Glomerular endothelial cell (primary cell): ENCODE results near the gene GLIS1. TPM values are rescaled to one million over a fixed set of nuclear protein-coding genes. Genes with fewer than 3 reads are reported as not detected.
"Not testable (repeated sequence)": the region's sequence is repeated elsewhere in the genome, so short reads cannot be mapped to it uniquely, and the experiment has no call there.

Experiments used
- DNase-seq: peaks from one replicate; pipeline ENCODE4 v3.0.0-alpha.2; 2011; ENCODE audit warnings: low read depth, low spot score; ENCODE audit errors: extremely low read depth
- total RNA-seq: library from RNA; depleted of rRNA; stranded (reverse); fragments of >200 nt; gene quantifications from 2 replicates; pipeline ENCODE4 v1.2.3, GENCODE V29; 2015

Gene GLIS1
- total RNA-seq, 1 donor from 2014 or later = 1.6 TPM

GRCh38 chr1:53572065-53572814, 166.7 kb downstream of the GLIS1 start:
- no peak for DNase-seq

DNA sequence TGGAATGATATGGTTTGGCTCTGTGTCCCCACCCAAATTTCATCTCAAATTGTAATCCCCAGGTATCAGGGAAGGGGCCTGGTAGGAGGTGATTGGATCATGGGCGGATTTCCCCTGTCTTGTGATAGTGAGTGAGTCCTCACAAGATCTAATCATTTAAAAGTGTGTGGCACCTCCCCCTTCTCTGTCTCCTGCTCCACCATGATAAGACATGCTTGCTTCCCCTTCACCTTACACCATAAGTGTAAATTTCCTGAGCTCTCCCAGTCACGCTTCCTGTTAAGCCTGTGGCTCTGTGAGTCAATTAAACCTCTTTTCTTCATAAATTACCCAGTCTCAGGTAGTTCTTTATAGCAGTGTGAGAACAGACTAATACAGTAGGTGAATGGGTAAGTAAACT, 170.4 kb downstream of the GLIS1 start:
- no peak for DNase-seq

DNA sequence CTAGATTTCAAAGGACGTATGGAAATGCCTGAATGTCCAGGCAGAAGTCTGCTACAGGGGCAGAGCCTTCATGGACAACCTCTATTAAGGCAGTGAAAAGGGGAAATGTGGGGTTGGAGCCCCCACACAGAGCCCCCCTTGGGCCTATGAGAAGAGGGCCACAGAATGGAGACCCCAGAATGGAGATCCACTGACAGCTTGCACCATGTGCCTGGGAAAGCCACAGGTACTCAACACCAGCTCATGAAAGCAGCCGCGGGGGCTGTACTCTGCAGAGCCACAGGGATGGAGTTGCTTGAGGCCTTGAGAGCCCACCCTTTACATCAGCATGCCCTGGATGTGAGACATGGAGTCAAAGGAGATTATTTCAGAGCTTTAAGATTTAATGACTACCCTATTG, 171.1 kb downstream of the GLIS1 start:
- DNase-seq = no peak

- no peak for DNase-seq
Measured at GRCh38 chr1:53567450-53567849, 171.5 kb downstream of the GLIS1 start.

DNA sequence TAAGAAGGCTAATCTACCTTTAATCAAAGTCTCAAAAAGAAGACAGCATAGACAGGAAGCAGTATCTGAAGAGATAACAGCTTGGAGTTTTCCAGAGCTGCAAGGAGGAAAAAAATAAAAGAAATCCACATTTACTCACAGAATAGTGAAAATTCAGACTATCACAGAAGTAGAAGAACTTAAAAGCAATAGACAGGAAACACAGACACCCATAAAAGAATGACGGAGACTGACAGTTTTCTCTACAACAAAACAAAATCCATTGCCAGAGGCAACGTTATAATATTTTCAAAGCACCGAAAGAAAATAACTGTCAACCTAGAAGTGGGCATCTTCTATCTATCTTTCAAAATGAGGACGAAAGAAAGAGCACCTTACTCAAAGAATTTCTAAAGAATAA, 175.4 kb downstream of the GLIS1 start:
- DNase-seq = no peak

- no peak for DNase-seq
Measured at GRCh38 chr1:53562981-53563379, 176.0 kb downstream of the GLIS1 start.

GRCh38 chr1:53562291-53562980, 176.5 kb downstream of the GLIS1 start:
- DNase-seq = no peak

- no peak for DNase-seq
Measured at GRCh38 chr1:53561503-53562105, 177.4 kb downstream of the GLIS1 start.

- no peak for DNase-seq
Measured at GRCh38 chr1:53560581-53561502, 178.1 kb downstream of the GLIS1 start.

DNA sequence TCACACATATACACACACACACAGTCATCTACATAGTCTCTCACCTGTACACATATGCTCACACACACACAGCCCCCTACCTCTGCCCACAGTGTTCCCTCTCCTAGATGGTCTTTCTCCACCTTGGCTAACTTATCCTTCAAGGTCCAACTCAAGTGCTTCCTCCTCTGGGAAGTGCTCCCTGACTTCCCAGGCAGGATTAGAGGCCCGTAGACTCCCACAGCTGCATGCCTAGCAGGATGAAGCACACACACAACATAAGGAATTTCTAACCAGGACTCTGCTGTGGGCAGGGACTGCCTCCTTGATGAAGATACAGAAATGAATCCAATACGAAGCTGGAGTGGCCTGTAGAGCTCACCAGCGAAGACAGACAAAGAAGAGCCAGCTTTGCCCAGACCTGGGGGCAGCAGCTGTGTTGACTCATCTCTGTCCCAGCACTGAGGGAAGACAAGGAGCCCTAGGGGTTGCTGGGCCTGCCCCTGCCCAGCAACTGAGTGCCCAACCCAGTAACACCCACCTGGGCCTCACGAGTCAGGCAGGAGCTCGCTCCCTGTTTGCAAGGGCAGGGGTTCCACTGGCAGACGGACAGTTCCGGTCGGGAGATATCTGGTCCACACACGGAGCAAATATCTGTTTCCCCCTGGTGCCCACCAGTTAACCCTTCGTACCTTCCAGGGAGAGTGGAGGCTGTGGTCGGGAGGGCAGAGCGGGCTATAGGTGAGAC, 178.9 kb downstream of the GLIS1 start:
- no peak for DNase-seq

GRCh38 chr1:53559391-53559815, 179.6 kb downstream of the GLIS1 start:
- no peak for DNase-seq

- no peak for DNase-seq
Measured at GRCh38 chr1:53558739-53559315, 180.1 kb downstream of the GLIS1 start.

- no peak for DNase-seq
Measured at GRCh38 chr1:53557830-53558738, 180.9 kb downstream of the GLIS1 start.

DNA sequence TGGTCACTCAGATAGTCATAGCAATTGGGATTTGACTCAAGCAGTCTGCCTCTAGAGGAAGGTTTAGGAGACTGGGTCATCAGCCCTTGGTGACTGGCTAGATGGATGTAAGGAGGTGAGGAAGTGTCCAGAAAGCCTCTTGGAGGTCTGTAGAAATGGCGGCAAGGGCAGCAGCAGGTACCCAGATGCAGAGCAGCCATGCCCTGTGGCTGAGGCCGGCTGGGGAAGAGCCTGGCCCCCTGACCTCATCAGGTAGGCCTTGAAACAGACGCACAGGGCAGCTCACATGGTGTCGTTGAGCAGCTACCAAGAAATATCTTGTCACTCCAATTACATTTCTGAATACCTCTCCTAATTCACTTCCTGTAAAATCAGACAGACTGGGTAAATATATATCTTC, 181.6 kb downstream of the GLIS1 start:
- no peak for DNase-seq

DNA sequence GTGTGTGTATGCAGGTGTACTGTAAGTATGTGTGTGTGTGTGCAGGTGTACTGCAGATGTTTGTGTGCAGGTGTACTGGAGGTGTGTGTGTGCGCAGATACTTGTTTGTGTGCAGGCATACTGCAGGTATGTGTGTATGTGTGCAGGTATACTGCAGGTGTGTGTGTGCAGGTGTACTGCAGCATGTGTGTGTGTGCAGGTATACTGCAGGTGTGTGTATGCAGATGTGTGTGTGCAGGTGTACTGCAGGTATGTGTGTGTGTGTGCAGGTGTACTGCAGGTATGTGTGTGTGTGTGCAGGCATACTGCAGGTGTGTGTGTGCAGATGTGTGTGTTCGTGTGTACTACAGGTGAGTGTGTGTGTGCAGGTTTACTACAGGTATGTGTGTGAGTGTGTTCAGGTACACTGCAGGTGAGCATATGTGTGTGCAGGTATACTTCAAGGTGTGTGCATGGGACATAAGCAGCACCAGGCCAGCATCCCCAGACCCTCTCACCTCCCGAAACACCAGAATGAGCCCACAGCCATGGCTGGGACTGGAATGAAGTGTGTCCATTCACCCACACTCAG, 182.2 kb downstream of the GLIS1 start:
- no peak for DNase-seq

- not testable (repeated sequence) for DNase-seq
Measured at GRCh38 chr1:53555620-53556326, 183.2 kb downstream of the GLIS1 start.

GRCh38 chr1:53554592-53555305, 184.2 kb downstream of the GLIS1 start:
- no peak for DNase-seq
